GM19035 (cell line): Measurements from ENCODE around the gene TMEM132D.

Source experiments
- ATAC-seq: cut with Tn5 transposase; IDR thresholded peaks from one replicate; pipeline ENCODE4 v1.9.1; 2021; ENCODE audit not compliant: unreplicated experiment

TMEM132D gene

DNA sequence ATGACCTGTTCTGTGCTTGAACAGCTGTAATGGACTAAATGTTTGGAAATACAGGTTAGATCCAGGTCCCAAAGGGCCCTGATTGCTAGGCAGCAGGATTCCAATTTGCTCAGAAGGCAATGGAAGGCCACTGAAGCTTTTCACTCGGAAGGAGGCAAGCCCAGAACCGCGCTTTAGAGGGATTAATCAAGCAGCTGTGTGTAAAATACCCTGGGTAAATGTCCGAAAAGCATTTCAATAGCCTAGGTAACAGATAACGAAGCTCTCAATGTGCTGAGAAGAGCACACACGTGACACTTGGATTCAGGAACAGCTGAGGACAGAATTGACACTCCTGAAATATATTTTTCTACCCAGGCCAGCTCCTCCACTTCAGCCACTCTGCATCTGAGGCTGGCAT, 436.1 kb downstream of the TMEM132D start:
- no peak for ATAC-seq

DNA sequence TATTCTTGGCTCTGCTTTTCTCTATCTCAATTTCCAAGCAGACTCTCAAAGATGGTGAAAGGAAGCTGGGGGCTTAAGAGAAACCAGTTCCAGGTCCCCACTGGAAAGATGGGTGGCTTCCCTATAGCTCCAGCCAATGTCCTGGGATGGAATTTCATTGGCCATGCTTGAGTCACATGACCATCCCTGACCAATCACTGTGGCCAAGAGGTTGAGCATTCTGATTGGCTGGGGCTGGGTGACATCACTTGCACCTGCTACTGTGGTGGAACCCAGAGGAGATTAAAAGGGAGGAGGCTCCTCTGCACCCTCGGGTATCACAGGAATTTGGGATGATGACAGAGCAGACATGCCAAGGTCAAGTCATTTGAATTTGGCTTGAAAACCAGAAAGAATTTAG, 436.5 kb downstream of the TMEM132D start:
- ATAC-seq = no peak

DNA sequence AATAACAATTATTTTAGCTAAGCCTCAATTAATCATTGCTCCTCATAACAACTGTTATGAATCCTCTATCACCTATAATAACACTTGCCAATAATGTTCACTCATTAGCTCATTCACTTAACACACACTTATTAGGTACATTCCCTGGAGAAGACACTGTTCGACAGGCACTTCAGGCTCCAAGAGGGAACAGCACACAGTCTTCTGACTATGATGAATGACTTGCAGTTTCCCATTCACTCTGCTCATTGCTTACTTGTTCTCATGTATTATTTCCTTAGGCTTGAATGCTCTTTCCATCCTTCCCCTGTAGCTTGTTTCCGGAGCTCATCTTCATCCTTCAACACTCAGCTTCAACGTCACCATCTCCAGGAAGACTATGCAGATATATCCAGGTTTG, 437.3 kb downstream of the TMEM132D start:
- no peak for ATAC-seq

DNA sequence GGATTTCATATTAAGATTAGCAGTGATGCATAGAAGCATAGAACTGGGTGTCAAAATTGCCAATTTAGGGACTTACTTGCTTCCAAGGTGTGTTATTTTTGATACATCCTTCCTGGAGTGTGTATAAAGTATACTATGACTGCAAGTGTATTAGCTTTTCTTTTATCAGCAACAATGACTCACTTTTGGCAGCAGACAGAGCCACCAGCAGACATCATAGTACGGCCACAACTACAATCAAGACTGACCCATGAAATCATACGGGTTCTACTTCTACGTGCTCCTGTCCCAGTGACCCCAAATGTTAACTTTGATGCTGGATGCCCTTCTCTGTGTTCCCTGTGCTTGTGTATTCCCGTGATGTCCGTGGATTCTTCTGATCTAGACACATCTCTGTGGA, 443.9 kb downstream of the TMEM132D start:
- no peak for ATAC-seq

DNA sequence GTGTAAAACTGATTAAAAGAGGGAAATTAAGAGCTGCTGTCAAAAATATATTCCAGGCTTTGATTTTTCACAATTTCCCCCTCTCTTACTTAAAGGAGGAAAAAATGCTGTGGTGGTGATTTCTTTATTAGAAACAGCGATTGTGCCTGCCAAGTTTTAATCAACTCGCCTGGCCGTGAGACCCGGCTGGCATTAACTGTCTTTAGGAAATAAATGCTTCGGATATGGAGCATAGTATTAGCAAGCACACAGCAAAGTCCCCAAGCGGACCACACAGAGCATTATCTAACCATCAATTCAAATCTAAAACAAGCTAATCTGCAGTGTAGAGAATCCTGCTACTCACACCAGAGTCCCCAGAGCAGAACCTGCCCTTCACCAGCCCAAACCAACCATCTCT, 457.1 kb downstream of the TMEM132D start:
- no peak for ATAC-seq

DNA sequence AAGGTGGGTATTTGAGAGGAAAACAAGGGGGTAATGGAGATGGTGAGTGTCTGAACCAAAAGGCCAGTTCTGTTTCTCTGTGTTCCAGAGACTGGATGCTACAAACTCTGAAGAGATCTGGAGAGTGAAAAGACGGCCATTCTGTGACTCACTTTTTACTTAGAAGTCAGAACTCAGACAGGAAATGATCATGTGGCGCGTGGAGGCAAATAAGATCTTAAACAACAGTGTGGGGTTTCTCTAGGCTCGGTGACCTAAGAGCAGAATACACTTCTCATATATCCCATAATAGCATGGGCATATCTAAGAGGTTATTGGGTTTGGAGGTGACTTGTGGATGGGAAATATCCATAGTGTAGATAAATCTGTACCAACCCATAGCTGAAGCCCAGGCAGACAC, 463.5 kb downstream of the TMEM132D start:
- ATAC-seq = no peak

DNA sequence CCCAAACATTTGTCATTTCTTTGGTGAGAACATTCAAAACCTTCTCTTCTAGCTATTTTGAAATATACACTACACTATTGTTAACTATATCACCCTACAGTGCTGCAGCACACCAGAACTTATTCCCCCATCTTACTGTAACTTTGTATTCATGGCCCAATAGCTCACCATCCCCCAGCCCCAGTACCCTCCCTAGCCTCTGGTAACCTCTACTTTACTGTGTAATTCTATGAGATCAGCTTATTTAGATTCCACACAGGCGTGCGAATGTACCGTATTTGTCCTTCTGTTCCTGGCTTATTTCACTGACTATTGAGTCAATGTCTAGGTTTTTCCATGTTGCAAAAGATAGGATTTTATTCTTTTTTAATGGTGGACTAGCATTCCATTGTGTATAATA, 469.0 kb downstream of the TMEM132D start:
- no peak for ATAC-seq

DNA sequence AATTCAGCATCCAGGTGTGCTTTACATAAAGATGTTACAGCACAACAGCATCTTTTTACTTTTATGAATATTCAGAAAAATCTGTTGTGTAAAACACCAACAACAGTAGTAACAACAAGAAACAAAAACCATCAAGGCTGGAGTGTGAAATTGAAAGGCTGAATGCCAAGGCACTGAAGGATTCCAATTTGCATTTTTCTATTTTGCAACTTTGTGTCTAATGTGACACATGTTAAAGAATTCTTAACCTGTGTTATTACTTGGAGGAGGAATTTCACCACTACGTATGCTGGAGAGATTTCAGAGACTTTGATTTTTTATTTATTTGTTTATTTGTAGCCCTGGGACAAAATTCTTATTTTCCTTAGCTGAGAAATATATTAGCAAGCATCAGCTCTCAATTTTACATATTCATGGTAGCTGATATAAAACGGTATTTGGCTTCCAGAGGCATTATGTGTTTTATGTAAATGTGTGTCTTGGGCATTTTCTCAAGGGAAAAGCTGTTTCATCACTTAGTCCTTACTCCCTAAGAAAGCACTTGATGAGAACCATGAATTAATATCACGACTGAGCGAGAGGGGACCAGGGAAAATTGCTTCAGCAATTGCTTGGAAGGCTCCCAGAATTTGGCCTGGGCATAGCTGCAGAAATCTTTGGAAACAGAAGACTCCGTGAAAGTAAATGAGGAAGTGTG, 475.4 kb downstream of the TMEM132D start:
- no peak for ATAC-seq

DNA sequence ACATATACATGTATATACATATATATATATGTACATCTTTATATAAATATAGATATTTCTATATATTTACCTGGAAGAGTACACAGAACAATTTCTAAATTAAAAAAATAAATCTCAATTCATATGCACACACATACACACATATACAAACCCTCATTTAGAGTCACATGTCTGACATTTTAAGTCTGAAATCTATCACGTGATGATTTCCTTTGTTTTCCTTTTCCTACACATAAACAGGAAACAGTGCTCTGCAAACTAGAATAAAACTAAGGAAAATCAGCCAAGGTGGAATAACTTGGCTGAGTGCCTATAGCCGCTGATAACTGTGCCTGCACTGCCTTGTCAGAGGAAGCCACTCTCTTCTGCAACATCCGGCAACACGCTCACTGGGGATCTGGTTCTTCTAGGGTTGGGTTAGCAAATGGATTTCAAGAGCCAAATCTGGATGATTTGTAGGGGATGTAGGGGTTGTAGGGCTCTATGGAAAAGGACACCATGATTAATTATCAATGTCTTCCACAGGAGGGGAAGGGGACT, 480.7 kb downstream of the TMEM132D start:
- ATAC-seq = no peak

DNA sequence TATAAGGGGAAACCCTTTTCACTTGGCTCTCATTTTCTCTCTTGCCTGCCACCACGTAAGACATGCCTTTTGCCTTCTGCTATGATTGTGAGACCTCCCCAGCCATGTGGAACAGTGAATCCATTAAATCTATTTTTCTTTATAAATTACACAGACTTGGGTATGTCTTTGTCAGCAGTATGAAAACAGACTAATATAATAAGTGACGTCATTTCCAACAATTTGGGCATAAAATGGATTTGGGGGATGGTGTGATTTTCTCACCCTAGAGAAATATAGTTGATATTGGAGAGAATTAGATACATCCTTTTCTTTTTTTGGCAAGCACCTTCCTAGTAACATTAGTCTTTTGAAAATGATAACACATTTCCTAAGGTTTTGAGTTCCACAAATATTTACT, 490.5 kb downstream of the TMEM132D start:
- ATAC-seq = no peak

DNA sequence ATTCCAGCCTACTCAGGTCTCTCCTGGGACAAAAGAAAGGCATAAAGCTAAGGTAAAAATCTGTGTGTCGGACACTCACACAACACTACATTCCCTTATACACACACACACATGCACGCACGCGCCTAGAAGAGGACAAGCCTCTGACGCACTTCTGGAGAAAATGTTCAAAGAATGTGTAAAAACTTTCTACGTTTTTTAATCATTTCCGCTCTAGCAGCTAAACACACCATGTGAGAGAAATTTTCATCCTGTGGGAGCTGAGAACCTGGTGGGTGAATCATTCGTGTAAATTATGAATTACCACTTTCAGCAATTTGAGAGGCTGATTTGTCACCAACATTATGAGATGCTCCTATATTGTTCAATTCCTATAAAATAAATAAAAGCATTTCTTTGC, 494.5 kb downstream of the TMEM132D start:
- no peak for ATAC-seq

DNA sequence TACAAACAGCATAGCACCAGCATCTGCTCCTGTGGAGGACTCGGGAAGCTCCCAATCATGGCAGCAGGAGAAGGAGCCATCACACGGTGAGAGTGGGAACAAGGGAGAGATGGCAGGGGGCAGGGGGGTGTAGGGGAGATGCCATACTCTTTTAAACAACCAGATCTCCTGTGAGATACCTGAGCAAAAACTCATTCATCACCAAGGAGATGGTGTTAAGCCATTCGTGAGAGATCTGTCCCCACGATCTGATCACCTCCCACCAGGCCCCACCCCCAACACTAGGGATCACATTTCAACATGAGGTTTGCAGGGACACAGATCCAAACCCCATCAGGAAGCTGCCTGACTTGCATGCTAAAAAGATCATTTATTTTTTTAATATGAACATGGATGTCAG, 499.3 kb downstream of the TMEM132D start:
- no peak for ATAC-seq

DNA sequence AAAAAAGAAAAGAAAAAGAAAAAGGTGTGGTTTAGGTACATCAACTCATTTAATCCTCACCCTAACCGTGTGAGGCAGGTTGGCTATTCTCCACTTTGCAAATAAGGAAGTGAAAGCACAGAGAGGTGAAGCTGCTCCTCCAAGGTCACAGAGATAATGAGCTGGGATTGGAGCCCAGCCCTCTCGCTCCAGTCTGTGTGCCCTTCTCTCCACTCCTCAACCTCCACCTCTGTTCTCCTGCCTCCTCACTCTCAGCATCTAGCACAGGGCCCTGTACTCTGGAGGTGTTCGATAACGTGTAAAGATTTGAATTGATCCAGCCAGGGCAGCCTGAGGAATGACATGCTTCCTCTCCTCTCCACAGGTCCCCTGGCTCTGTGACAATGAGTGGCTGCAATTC, 502.3 kb downstream of the TMEM132D start:
- ATAC-seq = no peak

DNA sequence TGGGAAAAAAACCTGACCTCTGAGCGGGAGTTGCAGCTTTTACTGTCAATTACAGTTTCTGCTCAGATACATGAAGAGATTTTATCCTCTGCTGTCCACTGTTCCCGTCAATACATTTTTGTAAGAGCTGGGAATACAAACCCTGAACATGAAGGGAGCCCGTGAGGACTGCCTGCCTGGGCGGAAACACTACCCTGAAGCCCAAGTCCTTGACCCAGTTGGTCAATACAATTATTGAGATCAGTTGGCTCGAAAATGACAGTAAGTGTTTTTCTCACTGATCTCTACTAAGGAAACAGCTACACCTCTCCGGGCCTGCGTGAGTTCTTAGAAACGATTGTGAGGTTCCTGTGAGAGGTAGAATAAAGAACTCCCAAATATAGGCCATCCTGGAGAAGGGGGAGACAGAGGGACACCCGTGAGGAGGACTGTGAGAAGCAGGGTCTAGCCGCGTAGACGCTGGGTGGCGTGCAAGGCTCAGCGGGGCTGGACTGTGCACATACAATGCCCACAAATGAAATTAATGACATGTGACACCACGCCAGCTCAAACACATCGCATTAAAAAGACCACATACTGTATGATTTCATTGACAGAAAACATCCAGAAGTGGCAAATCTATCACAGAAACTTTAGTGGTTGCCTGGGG, 509.5 kb downstream of the TMEM132D start:
- ATAC-seq = no peak

DNA sequence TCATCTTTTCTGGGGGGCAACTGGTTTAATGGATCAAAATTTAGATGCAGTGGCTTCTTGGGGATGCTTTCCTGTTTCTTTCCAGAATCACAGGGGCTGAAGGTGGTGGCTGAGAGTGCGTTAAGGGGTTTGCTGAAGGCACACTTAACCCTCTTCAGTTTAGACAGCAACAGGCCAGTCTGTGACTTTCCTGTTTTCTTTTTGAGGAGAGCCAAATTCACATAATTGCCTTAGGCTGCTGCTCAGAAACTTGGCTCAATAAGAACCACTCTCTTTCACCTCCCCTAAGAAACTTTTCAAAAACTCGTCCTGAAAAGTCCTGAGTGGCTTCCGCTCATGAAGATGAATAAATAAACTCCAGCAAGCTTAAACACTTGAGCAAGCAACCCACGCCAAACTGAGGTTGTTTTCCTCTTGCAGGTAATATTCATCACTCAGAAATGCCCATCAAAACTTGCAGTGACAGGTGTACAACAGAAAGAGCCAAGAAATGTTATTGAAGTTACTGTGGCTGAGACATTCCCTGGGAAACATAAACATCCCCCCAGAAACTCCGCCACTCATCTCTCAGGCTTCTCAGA, 510.4 kb downstream of the TMEM132D start:
- ATAC-seq = no peak

DNA sequence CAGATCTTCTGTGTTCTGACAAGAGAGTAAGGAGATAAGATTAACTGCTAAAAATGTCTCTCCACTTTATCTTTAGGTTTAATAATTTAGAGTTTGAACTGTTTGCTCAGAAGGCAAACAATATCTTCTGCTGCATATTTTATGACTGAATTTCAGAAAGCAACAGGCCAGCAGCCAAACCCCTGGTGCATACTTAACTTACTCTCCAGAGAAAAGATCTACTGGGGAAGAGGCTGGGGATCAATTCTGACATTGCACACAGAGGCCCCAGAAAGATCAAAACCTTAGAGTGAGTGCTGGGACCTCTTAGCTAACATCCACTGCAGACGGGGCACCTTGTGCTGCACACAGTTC, 518.2 kb downstream of the TMEM132D start:
- no peak for ATAC-seq

DNA sequence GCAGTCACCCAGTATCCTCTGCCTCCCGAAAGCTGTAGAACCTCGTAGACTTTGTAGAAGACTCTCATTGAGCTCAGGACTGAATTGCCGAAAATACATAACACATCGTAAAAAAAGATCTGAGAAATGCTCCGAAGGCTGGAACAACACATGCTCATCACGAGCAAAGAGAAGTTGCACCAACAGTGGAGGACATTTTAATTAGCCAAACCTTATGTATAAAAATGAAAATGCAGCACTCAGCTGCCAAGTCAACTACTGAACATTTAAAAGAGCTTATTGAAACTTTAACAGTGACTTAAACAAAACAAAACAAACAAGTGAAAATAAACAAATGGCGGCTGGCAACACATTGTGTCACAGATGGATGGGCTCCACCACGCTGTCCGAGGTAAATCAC, 519.9 kb downstream of the TMEM132D start:
- no peak for ATAC-seq

DNA sequence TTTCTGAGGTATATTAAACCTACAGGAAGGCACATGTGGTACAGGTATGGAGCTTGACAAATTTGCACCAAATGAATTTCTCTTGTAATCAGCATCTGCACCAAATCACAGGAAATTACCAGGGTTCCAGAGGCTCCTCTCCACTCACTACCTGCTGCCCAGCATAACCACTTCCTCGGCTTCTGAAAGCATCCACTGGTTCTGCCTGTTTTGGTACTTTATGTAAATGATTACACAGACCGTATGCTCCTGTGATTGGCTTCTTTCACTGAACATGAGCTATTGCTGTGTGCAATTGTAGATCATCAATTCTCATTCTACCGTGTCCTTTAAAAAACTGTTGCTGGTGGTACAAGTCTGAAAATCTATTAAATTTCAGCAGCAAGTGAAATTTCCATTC, 522.1 kb downstream of the TMEM132D start:
- ATAC-seq = no peak

DNA sequence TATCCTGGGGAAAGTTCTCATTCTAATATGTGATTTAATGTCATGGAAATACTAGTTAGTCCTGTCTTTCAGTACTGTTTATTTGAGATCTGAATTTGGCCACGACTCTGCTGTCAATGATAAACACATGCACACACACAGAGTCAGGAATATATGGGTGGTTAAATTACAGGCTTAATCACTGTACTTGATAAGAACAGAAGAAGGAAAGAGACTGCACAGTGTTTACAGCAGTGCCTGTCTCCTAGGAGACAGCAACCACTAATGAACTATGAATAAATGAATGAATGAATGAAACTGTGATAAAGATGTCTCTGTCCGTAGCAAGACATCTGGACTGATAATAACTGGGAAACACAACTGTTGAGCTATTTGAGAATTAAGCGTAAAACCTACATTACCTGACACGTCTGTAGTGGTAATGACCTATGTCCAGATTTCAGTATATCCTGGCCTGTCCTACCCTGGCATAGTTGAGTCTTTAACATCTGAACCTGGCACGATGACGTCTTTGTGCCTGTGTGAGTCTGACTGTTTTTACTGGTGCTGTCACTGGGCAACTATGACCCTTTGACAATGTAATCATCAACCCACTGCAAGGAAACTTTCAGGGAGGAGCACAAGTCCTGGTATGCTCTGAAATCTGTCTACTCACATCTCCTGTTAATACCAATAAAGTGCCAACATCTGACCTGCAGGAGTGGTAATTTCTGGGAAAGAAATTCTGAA, 524.6 kb downstream of the TMEM132D start:
- ATAC-seq = no peak

DNA sequence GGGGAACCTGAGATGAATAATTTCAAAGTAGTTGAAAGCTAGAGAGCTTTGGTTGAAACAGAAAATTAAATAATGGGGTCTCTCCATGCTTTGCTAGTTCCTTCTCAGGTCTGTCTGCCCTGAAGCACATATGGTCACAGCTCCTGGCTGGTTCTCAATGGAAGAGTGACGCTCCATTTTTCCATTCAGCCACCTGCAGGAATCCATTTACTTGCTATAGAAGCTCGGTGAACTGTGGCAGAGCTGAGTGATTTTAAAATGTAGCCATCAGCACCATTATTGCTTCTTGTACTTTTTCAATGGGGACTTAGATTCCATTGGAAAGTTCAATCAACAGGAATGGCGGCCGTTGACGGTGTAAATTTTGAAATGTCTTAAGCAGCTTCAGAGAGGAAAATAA, 525.3 kb downstream of the TMEM132D start:
- no peak for ATAC-seq

DNA sequence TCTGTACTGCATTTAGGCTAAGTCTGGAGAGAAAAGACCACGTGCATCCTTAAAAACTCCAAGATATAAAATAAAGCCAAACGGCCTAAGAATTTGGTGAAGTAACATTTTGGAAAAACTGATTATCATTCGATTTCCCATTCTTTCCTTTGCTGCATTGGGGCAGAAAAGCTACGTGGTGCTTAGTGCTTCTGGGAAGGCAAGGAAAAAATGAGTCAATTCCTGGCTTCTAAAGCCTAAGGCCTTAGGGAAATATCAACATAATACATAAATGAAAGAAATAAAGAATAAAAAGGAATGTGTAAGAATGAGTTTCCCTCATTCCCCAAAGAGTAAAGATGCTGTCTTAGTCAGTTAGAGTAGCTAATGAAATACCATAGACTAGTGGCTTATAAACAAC, 530.1 kb downstream of the TMEM132D start:
- ATAC-seq = no peak

DNA sequence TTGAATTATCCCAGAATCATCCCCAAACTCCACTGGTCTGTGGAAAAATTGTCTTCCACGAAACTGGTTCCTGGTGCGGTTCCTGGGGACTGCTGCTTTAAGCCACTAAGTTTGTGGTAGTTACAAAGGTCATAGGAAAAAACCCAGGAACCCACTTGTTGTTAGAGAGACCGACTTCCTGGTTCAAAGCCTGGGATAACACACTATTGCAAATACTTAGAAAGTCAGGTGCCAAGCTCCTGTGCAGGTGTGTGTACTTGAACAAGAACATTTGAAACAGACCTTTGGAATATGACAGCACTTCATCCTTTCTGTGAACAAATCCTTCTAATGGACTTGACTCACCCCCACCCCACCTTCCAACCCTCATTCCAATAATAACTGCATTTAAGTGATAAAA, 530.9 kb downstream of the TMEM132D start:
- no peak for ATAC-seq
